PC-9 (cell line): ENCODE measurements around the gene TAOK2.

Experiments used
- CTCF ChIP-seq: fragments of 200-600 bp; sonication (generic); conservative IDR thresholded peaks from 2 replicates; pipeline ENCODE4 v1.6.1; 2017; ENCODE audit warnings: mixed run types, antibody characterized with exemption, mild to moderate bottlenecking, moderate library complexity
- EZH2 ChIP-seq: fragments of 200-600 bp; sonication (generic); IDR thresholded peaks from 2 replicates; pipeline ENCODE4 v1.8.0; 2017; ENCODE audit warnings: antibody characterized with exemption, low read depth

DNA sequence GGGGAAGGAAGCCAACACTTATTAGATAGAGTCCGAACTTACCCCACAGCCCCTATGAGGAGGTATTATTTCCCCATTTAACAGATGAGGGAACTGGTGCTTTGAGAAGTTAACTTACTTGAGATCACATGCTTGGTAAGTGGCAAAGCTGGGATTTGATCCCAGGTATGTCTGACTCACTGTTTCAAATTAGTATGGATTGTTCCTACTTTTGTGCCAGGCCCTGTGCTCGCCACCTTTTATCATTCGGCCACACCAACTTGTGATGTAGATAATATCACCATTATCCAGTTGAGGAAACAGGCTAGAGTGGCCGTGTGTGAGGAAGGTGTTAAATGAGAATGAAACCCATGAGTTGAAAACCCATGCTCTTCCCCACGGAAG lies 11.1 kb downstream of the TAOK2 start:
- TF ChIP-seq CTCF (no peak), EZH2 (no peak)
